K562 (cell line): ENCODE data around the gene MTO1. TPM values are rescaled to one million over a fixed set of nuclear protein-coding genes. Genes with fewer than 3 reads are reported as not detected.

ENCODE experiments used
- ATF3 ChIP-seq, 2 experiments: fragments of 450-650 bp in 1 of 2; sonication (generic) in 1 of 2; formaldehyde crosslinking in 1 of 2; IDR thresholded peaks in 1 of 2; conservative IDR thresholded peaks in 1 of 2; 2 replicates each; pipeline versions ENCODE4 v1.6.1 to v1.8.1; 2016 to 2023; ENCODE audit warnings: mild to moderate bottlenecking in 2 of 2, moderate library complexity in 2 of 2, inconsistent platforms in 1 of 2, missing genetic modification reagents in 1 of 2
- CGGBP1 ChIP-seq: fragments of 250-450 bp; sonication (Bioruptor Pico); IDR thresholded peaks from 2 replicates; pipeline ENCODE4 v1.9.0; 2021; ENCODE audit warnings: mild to moderate bottlenecking
- E2F1 ChIP-seq: sonication (generic); formaldehyde crosslinking; IDR thresholded peaks from 2 replicates; pipeline ENCODE4 v1.8.1; 2023; ENCODE audit warnings: mild to moderate bottlenecking, missing genetic modification reagents, moderate library complexity
- E2F6 ChIP-seq, 2 experiments: IDR thresholded peaks; 2 replicates each; pipeline ENCODE4 v1.6.1; 2011; ENCODE audit warnings: borderline replicate concordance in 1 of 2, control low read depth in 1 of 2, low read depth in 1 of 2, low read length in 1 of 2, mild to moderate bottlenecking in 1 of 2, mixed read lengths in 1 of 2, moderate library complexity in 1 of 2; ENCODE audit not compliant: insufficient read depth in 1 of 2, insufficient read length in 1 of 2, poor library complexity in 1 of 2, severe bottlenecking in 1 of 2; ENCODE audit errors: extremely low read depth in 1 of 2
- ESRRB ChIP-seq: fragments of 250-450 bp; sonication (Bioruptor Pico); IDR thresholded peaks from 2 replicates; pipeline ENCODE4 v1.5.0; 2020; ENCODE audit warnings: mild to moderate bottlenecking, moderate library complexity, borderline replicate concordance
- HDAC2 ChIP-seq: fragments of 450-650 bp; IDR thresholded peaks from 2 replicates; pipeline ENCODE4 v1.6.1; 2016; ENCODE audit warnings: mild to moderate bottlenecking
- HNRNPH1 ChIP-seq: fragments of 200-400 bp; formaldehyde crosslinking; optimal IDR thresholded peaks from 2 replicates; pipeline ENCODE3; 2017; ENCODE audit warnings: low read depth, mild to moderate bottlenecking, low read length, moderate library complexity
- HNRNPUL1 ChIP-seq: fragments of 200-400 bp; formaldehyde crosslinking; IDR thresholded peaks from 2 replicates; pipeline ENCODE4 v1.6.1; 2017; ENCODE audit warnings: low read length
- KAT7 ChIP-seq: sonication (generic); formaldehyde crosslinking; IDR thresholded peaks from 2 replicates; pipeline ENCODE4 v1.8.0; 2022; ENCODE audit warnings: missing genetic modification reagents, mild to moderate bottlenecking, borderline replicate concordance
- MAFG ChIP-seq: fragments of 450-650 bp; conservative IDR thresholded peaks from 2 replicates; pipeline ENCODE4 v1.6.1; 2016; ENCODE audit warnings: missing genetic modification characterization, missing compliant biosample characterization
- NFIC ChIP-seq: fragments of 450-650 bp; IDR thresholded peaks from 2 replicates; pipeline ENCODE4 v1.6.1; 2017; ENCODE audit warnings: mild to moderate bottlenecking, inconsistent platforms
- RB1 ChIP-seq: fragments of 450-650 bp; IDR thresholded peaks from 2 replicates; pipeline ENCODE4 v1.6.1; 2017; ENCODE audit warnings: low read depth, mild to moderate bottlenecking
- SIN3A ChIP-seq, 2 experiments: fragments of 150-350 bp in 1 of 2; IDR thresholded peaks; 2 replicates each; pipeline ENCODE4 v1.6.1; 2011 to 2016; ENCODE audit warnings: borderline replicate concordance in 2 of 2, low read depth in 2 of 2, low read length in 2 of 2, mild to moderate bottlenecking in 2 of 2, moderate library complexity in 2 of 2; ENCODE audit not compliant: control insufficient read depth in 1 of 2
- SLC30A9 ChIP-seq: fragments of 250-450 bp; sonication (Bioruptor Pico); IDR thresholded peaks from 2 replicates; pipeline ENCODE4 v1.8.0; 2022; ENCODE audit warnings: mild to moderate bottlenecking, moderate library complexity
- TAF1 ChIP-seq: IDR thresholded peaks from 2 replicates; pipeline ENCODE4 v1.6.1; 2011; ENCODE audit warnings: mild to moderate bottlenecking, low read length, moderate library complexity; ENCODE audit not compliant: insufficient read depth, control insufficient read depth, severe bottlenecking; ENCODE audit errors: extremely low read depth
- TAF7 ChIP-seq: fragments of 450-650 bp; IDR thresholded peaks from 2 replicates; pipeline ENCODE4 v1.6.1; 2016; ENCODE audit warnings: missing genetic modification characterization, missing compliant biosample characterization
- TCF7 ChIP-seq: sonication (generic); IDR thresholded peaks from 2 replicates; pipeline ENCODE4 v1.6.1; 2016; ENCODE audit warnings: antibody characterized with exemption, borderline replicate concordance
- TEAD2 ChIP-seq: fragments of 450-650 bp; IDR thresholded peaks from 2 replicates; pipeline ENCODE4 v1.6.1; 2016; ENCODE audit warnings: missing genetic modification characterization, control low read depth, missing compliant biosample characterization
- TGIF2 ChIP-seq: sonication (generic); formaldehyde crosslinking; IDR thresholded peaks from 2 replicates; pipeline ENCODE4 v1.8.1; 2022; ENCODE audit warnings: mild to moderate bottlenecking, missing genetic modification reagents, moderate library complexity
- ZNF253 ChIP-seq: fragments of 250-450 bp; sonication (Bioruptor Pico); conservative IDR thresholded peaks from 2 replicates; pipeline ENCODE4 v1.6.1; 2021; ENCODE audit warnings: mild to moderate bottlenecking
- ZNF280A ChIP-seq: fragments of 450-650 bp; IDR thresholded peaks from 2 replicates; pipeline ENCODE4 v1.6.1; 2018; ENCODE audit warnings: mild to moderate bottlenecking, low read depth; ENCODE audit not compliant: partially characterized antibody
- ZNF717 ChIP-seq: fragments of 250-450 bp; sonication (Bioruptor Pico); IDR thresholded peaks from 2 replicates; pipeline ENCODE4 v1.5.0; 2021
- polyA plus RNA-seq, 8 experiments: library from polyadenylated mRNA; depleted of rRNA in 4 of 8; stranded (reverse) in 5 of 8; unstranded in 3 of 8; fragments of >200 nt; fragmentation: Nextera tagmentation in 2 of 8; fragmentation: Illumina TruSeq in 1 of 8; extraction: Ambion mirVana in 2 of 8; extraction: Trizol in 1 of 8; gene quantifications; 2 replicates each; pipeline versions ENCODE4 v1.2.1 to v1.2.3, GENCODE V29; 2011 to 2014; ENCODE audit warnings: inconsistent platforms in 1 of 8, missing spikeins in 1 of 8
- total RNA-seq, 7 experiments: library from RNA; depleted of rRNA in 6 of 7; stranded (reverse); fragments of >200 nt in 6 of 7; fragmentation: Illumina TruSeq in 2 of 7; extraction: Trizol in 2 of 7; gene quantifications; 2 replicates each; pipeline versions ENCODE4 v1.2.1 to v1.2.3, GENCODE V29; 2011 to 2021; ENCODE audit warnings: low replicate concordance in 1 of 7

Gene MTO1
- total and polyA plus RNA-seq, 9 of the 15 experiments (the other 6 are each of a cell fraction or from before 2014, with no cell fraction given): 33.4 to 62.3 (median 50.6) TPM

- TF ChIP-seq ATF3 (IDR thresholded peaks at IDR 0.05) (peak; percentile 34; the same call in 1 of the 2 replicates), ATF3 (CRISPR knock-in tag; conservative IDR thresholded peaks at IDR 0.05) (no peak), TGIF2 (CRISPR knock-in tag) (no peak), ZNF253 (CRISPR knock-in tag) (no peak), TAF7 (tag) (0 out of 2 replicates have a peak, but pooled peaks have one; percentile 4), ESRRB (CRISPR knock-in tag) (no peak), SIN3A (IDR thresholded peaks at IDR 0.05; ENCODE audit: borderline replicate concordance in 2 of 2, control insufficient read depth in 1 of 2, low read depth in 2 of 2, low read length in 2 of 2) (0 out of 4 replicates have a peak, but pooled peaks of 1 of the 2 experiments have one; percentile 1), TEAD2 (tag) (no peak), E2F6 (IDR thresholded peaks at IDR 0.05; ENCODE audit: borderline replicate concordance in 1 of 2, extremely low read depth in 1 of 2, insufficient read depth in 1 of 2, insufficient read length in 1 of 2, low read depth in 1 of 2, low read length in 1 of 2, poor library complexity in 1 of 2, severe bottlenecking in 1 of 2) (peak in 1 of 2 experiments; percentile 2), SLC30A9 (CRISPR knock-in tag) (no peak), TAF1 (peak; percentile 59), KAT7 (CRISPR knock-in tag) (no peak), CGGBP1 (no peak), HDAC2 (no peak), MAFG (tag) (no peak; the same call in 1 of the 2 replicates), E2F1 (CRISPR knock-in tag) (0 out of 2 replicates have a peak, but pooled peaks have one; percentile 41), TCF7 (no peak), NFIC (peak; percentile 84), HNRNPH1 (no peak), ZNF280A (no peak), ZNF717 (CRISPR knock-in tag) (no peak), RB1 (peak; percentile 7), HNRNPUL1 (no peak)
These were observed 59.9 kb downstream of the MTO1 start (continued) for GRCh38 chr6:73521351-73521985.
